Body of pancreas (tissue), 4 donors: ENCODE results near the gene ASMTL. TPM values are rescaled to one million over a fixed set of nuclear protein-coding genes. Genes with fewer than 3 reads are reported as not detected.
A peak's percentile ranks its signal among the peaks of the same experiment; 100 is the strongest.

Experiments
- ATAC-seq: fragments of 150-250 bp; one replicate; pipeline ENCODE4 v1.9.1; 2016
- DNase-seq, 4 donors: peaks; one replicate each; pipeline ENCODE4 v3.0.0-alpha.2; 2019
- H3K27ac ChIP-seq, 4 donors: fragments of 200-600 bp; sonication (generic); 1 replicate in 3 of 4; 2 replicates in 1 of 4; pipeline versions ENCODE4 v1.5.1 to v1.6.1; 2016 to 2019; ENCODE audit warnings: mild to moderate bottlenecking in 1 of 4, mixed read lengths in 1 of 4, moderate library complexity in 1 of 4
- H3K27me3 ChIP-seq, 2 donors: fragments of 200-600 bp; sonication (generic); one replicate each; pipeline ENCODE4 v1.6.0; 2016; ENCODE audit warnings: mild to moderate bottlenecking in 1 of 2
- H3K36me3 ChIP-seq, 2 donors: fragments of 200-600 bp; sonication (generic); replicated peaks in 1 of 2; 2 replicates each; pipeline ENCODE4 v1.5.1; 2016; ENCODE audit warnings: low read depth in 2 of 2; ENCODE audit not compliant: insufficient read depth in 1 of 2
- H3K4me1 ChIP-seq: fragments of 200-600 bp; sonication (generic); one replicate; pipeline ENCODE4 v1.6.0; 2016
- H3K4me3 ChIP-seq, 2 donors: fragments of 200-600 bp; sonication (generic); 1 replicate in 1 of 2; 2 replicates in 1 of 2; pipeline ENCODE4 v1.5.1; 2016 to 2019
- H3K9me3 ChIP-seq, 3 donors: fragments of 200-600 bp; sonication (generic); 1 replicate in 2 of 3; 2 replicates in 1 of 3; pipeline ENCODE4 v1.5.1; 2016
- CTCF ChIP-seq, 7 experiments: fragments of 450-650 bp in 4 of 7; fragments of 200-600 bp in 3 of 7; sonication (generic) in 3 of 7; IDR thresholded peaks; one replicate each; pipeline ENCODE4 v1.5.1; 2016 to 2019; ENCODE audit warnings: antibody characterized with exemption in 7 of 7
- POLR2A ChIP-seq, 3 donors: fragments of 450-650 bp; IDR thresholded peaks; one replicate each; pipeline ENCODE4 v1.6.1; 2016; ENCODE audit warnings: antibody characterized with exemption in 3 of 3, mild to moderate bottlenecking in 2 of 3
- WGBS, 2 donors: methylation state at CpG; one replicate each; pipeline ENCODE4 v1.1.5; 2017; 5-methylcytosine and 5-hydroxymethylcytosine counted together
- intact Hi-C: fragments of 100-400 bp; cut with DNase I; formaldehyde crosslinking; loops from one replicate; pipeline ENCODE4 v1.15.1; 2023
- total RNA-seq, 2 donors: library from RNA; depleted of rRNA; stranded (reverse); fragments of >200 nt; gene quantifications; one replicate each; pipeline ENCODE4 v1.1.0, GENCODE V29; 2016

The ASMTL gene
- total RNA-seq, 2 donors from 2014 or later, result 16.5 to 18.9 TPM

- peak overlapping the region; percentile 66 to 87 for H3K4me3 ChIP-seq
- H3K27ac ChIP-seq, result peak overlapping the region in 3 of 4 donors; percentile 72 to 78 (median 72)
- H3K4me1 ChIP-seq, result peaks cover 18% of the 10 kb centered on the region
- ATAC-seq (no peak), DNase-seq (peak in 1 of 4 donors; percentile 32)
- H3K9me3 ChIP-seq, result no peaks in the 10 kb centered on the region
- H3K36me3 ChIP-seq, result no peaks in the 10 kb centered on the region
- TF ChIP-seq POLR2A (IDR thresholded peaks at IDR 0.05), result no peak
- TF ChIP-seq CTCF (IDR thresholded peaks at IDR 0.05), result no peak
- H3K27me3 ChIP-seq, result no peaks in the 10 kb centered on the region
- WGBS, 2 donors, result 30 to 32% methylated on average over 21 to 22 of the region's 23 CpGs
- intact Hi-C loops, result no loop called here
These were observed 821 bp downstream of the ASMTL start for GRCh38 chrX:1451661-1452515.

- ATAC-seq, result no peak
- no peak overlapping the region for H3K4me3 ChIP-seq
- WGBS, 2 donors, result 69 to 76% methylated on average over 6 of the region's 6 CpGs
- TF ChIP-seq POLR2A (IDR thresholded peaks at IDR 0.05), result no peak
- no peak for TF ChIP-seq CTCF (IDR thresholded peaks at IDR 0.05)
- H3K36me3 ChIP-seq, result no peaks in the 10 kb centered on the region
- no peaks in the 10 kb centered on the region for H3K27me3 ChIP-seq
- H3K9me3 ChIP-seq, result no peaks in the 10 kb centered on the region
- no peak for DNase-seq
- peaks cover 18% of the 10 kb centered on the region for H3K4me1 ChIP-seq
- H3K27ac ChIP-seq, result no peak overlapping the region
- intact Hi-C loops, result no loop called here
These were observed 1.5 kb downstream of the ASMTL start for GRCh38 chrX:1451251-1451660.

GRCh38 chrX:1450361-1451161 is 2.1 kb downstream of the ASMTL start:
- TF ChIP-seq POLR2A (IDR thresholded peaks at IDR 0.05), result no peak
- TF ChIP-seq CTCF (IDR thresholded peaks at IDR 0.05), result no peak
- ATAC-seq, result no peak
- Histone ChIP-seq H3K4me1 (peaks cover 18% of the 10 kb centered on the region), H3K36me3 (no peaks in the 10 kb centered on the region), H3K27ac (no peak overlapping the region), H3K9me3 (no peaks in the 10 kb centered on the region), H3K4me3 (no peak overlapping the region), H3K27me3 (no peaks in the 10 kb centered on the region)
- DNase-seq, result peak in 1 of 4 donors; percentile 9
- intact Hi-C loops, result no loop called here
- 67 to 76% methylated on average over 8 of the region's 9 CpGs for WGBS, 2 donors

GRCh38 chrX:1449823-1450149 is 2.9 kb downstream of the ASMTL start:
- TF ChIP-seq POLR2A (IDR thresholded peaks at IDR 0.05) (no peak), CTCF (IDR thresholded peaks at IDR 0.05) (no peak)
- WGBS, 2 donors, result 84 to 100% methylated on average over 2 of the region's 2 CpGs
- DNase-seq, result no peak
- ATAC-seq, result no peak
- Histone ChIP-seq H3K4me3 (no peak overlapping the region), H3K27me3 (no peaks in the 10 kb centered on the region), H3K9me3 (no peaks in the 10 kb centered on the region), H3K36me3 (no peaks in the 10 kb centered on the region), H3K27ac (no peak overlapping the region), H3K4me1 (peaks cover 18% of the 10 kb centered on the region)
- intact Hi-C loops, result loop anchor here (5.0 kb wide), 1 partner anchor 52 kb away; no protein-coding TSS in a partner anchor
